ENCODE measurements around the gene SF3B5. TPM values are rescaled to one million over a fixed set of nuclear protein-coding genes. Genes with fewer than 3 reads are reported as not detected.
A peak's percentile ranks its signal among the peaks of the same experiment; 100 is the strongest.

The SF3B5 gene
- total and polyA plus RNA-seq, 3 experiments from 2014 or later = 265 to 390 (median 265) TPM

- peaks cover 12 to 21% (median 14%) of the 10 kb centered on the region in 3 donors for H3K4me1 Mint-ChIP-seq
- Histone ChIP-seq H3K9me3 (ENCODE audit: low read length) (no peaks in the 10 kb centered on the region), H3K27ac (ENCODE audit: low read depth, low read length) (no peak overlapping the region), H3K4me1 (ENCODE audit: insufficient read depth, low read length) (no peaks in the 10 kb centered on the region), H3K27me3 (ENCODE audit: insufficient read depth, low read length, poor library complexity, severe bottlenecking) (no peaks in the 10 kb centered on the region), H3K36me3 (ENCODE audit: insufficient read depth, low read length) (no peaks in the 10 kb centered on the region), H3K4me3 (ENCODE audit: low read length) (no peak overlapping the region)
- no peak overlapping the region for H3K27ac Mint-ChIP-seq
- ChIA-PET POLR2A (no interaction called here), CTCF (no interaction called here)
- no peak for DNase-seq
- no peak overlapping the region for H3K4me3 Mint-ChIP-seq
- H3K36me3 Mint-ChIP-seq = peaks cover 0 to 2% (median 0%) of the 10 kb centered on the region in 3 donors
- no peaks in the 10 kb centered on the region for H3K9me3 Mint-ChIP-seq
- H3K27me3 Mint-ChIP-seq = peaks cover 3 to 5% of the 10 kb centered on the region in 2 donors
Measured at GRCh38 chr6:144069506-144069905, 25.9 kb downstream of the SF3B5 start.

DNA sequence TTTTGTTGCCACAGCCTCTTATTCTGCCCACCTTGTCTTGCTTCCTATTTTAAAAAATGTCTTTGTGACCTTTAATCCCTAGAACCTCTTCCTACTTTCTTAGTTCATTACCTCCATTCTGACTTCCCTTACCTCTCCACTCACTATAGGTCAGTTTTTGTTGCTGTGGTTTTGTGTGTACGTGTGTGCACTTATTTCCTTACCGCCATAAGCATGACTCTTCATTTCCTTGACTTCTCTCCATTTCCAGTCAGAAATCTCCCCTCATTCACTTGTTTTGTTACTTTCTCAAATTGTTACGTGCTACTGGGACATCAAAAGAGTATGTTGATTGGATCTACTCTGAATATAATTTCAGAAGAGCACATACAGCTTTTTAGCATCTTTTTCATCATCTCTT lies 26.6 kb downstream of the SF3B5 start:
- peaks cover 12 to 21% (median 14%) of the 10 kb centered on the region in 3 donors for H3K4me1 Mint-ChIP-seq
- Histone ChIP-seq H3K4me3 (ENCODE audit: low read length) (no peak overlapping the region), H3K36me3 (ENCODE audit: insufficient read depth, low read length) (no peaks in the 10 kb centered on the region), H3K27me3 (ENCODE audit: insufficient read depth, low read length, poor library complexity, severe bottlenecking) (no peaks in the 10 kb centered on the region), H3K27ac (ENCODE audit: low read depth, low read length) (no peak overlapping the region), H3K9me3 (ENCODE audit: low read length) (no peaks in the 10 kb centered on the region), H3K4me1 (ENCODE audit: insufficient read depth, low read length) (no peaks in the 10 kb centered on the region)
- DNase-seq = no peak
- no peaks in the 10 kb centered on the region for H3K9me3 Mint-ChIP-seq
- ChIA-PET CTCF (no interaction called here), POLR2A (no interaction called here)
- H3K4me3 Mint-ChIP-seq = no peak overlapping the region
- peaks cover 1 to 5% of the 10 kb centered on the region in 2 donors for H3K27me3 Mint-ChIP-seq
- peaks cover 0 to 2% (median 0%) of the 10 kb centered on the region in 3 donors for H3K36me3 Mint-ChIP-seq
- no peak overlapping the region for H3K27ac Mint-ChIP-seq

GRCh38 chr6:144066741-144067484 lies 28.5 kb downstream of the SF3B5 start:
- DNase-seq = no peak
- ChIA-PET CTCF (interaction anchor here (1.0 kb wide), 1 partner anchor 52 kb away, joined by 3 read pairs; no protein-coding TSS in a partner anchor), POLR2A (interaction anchor here (0.6 to 1.8 kb wide), 2 partner anchors 12 to 1442 kb away, joined by 3 to 8 read pairs; no protein-coding TSS in a partner anchor)
- Mint-ChIP-seq H3K4me1 (peaks cover 24 to 34% (median 24%) of the 10 kb centered on the region in 3 donors), H3K4me3 (peak overlapping the region in 1 of 7 donors; percentile 2), H3K27me3 (peaks cover 0 to 1% of the 10 kb centered on the region in 2 donors), H3K9me3 (no peaks in the 10 kb centered on the region), H3K36me3 (peaks cover 0 to 6% (median 0%) of the 10 kb centered on the region in 3 donors), H3K27ac (peak overlapping the region in 1 of 8 donors; percentile 52)
- Histone ChIP-seq H3K4me3 (ENCODE audit: low read length) (no peak overlapping the region), H3K27me3 (ENCODE audit: insufficient read depth, low read length, poor library complexity, severe bottlenecking) (no peaks in the 10 kb centered on the region), H3K9me3 (ENCODE audit: low read length) (no peaks in the 10 kb centered on the region), H3K4me1 (ENCODE audit: insufficient read depth, low read length) (peaks cover 11% of the 10 kb centered on the region), H3K27ac (ENCODE audit: low read depth, low read length) (no peak overlapping the region), H3K36me3 (ENCODE audit: insufficient read depth, low read length) (no peaks in the 10 kb centered on the region)

DNA sequence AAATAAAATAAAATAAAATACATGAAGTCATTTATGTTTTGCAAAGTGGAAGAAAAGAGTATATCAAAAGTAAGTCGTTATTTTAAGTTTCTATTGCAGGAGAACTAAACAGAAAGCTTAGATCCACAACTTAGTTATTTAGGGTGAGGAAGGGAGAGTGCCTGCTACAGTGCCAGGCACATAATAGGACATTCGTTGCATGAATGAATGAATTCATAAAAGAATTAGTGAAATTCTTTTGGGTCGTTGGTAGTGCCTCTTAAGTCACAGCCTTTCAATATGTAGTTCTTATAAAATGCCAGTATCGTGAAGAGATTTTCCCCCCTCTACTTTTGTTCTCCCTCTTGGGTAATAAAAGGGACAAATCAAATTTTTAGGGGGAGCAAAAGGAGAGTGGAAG lies 29.1 kb downstream of the SF3B5 start:
- Histone ChIP-seq H3K4me1 (ENCODE audit: insufficient read depth, low read length) (peaks cover 11% of the 10 kb centered on the region), H3K4me3 (ENCODE audit: low read length) (no peak overlapping the region), H3K9me3 (ENCODE audit: low read length) (no peaks in the 10 kb centered on the region), H3K36me3 (ENCODE audit: insufficient read depth, low read length) (no peaks in the 10 kb centered on the region), H3K27me3 (ENCODE audit: insufficient read depth, low read length, poor library complexity, severe bottlenecking) (no peaks in the 10 kb centered on the region), H3K27ac (ENCODE audit: low read depth, low read length) (no peak overlapping the region)
- ChIA-PET CTCF (interaction anchor here (0.9 to 1.2 kb wide), 4 partner anchors 8 to 491 kb away, joined by 3 to 4 read pairs (median 3); no protein-coding TSS in a partner anchor), POLR2A (interaction anchor here (1.8 kb wide), 1 partner anchor 11 kb away, joined by 8 read pairs; no protein-coding TSS in a partner anchor)
- Mint-ChIP-seq H3K9me3 (no peaks in the 10 kb centered on the region), H3K4me3 (peak overlapping the region in 1 of 7 donors; percentile 2), H3K27me3 (no peaks in the 10 kb centered on the region), H3K27ac (no peak overlapping the region), H3K4me1 (peaks cover 24 to 34% (median 26%) of the 10 kb centered on the region in 3 donors), H3K36me3 (peaks cover 0 to 6% (median 0%) of the 10 kb centered on the region in 3 donors)
- DNase-seq = no peak

DNA sequence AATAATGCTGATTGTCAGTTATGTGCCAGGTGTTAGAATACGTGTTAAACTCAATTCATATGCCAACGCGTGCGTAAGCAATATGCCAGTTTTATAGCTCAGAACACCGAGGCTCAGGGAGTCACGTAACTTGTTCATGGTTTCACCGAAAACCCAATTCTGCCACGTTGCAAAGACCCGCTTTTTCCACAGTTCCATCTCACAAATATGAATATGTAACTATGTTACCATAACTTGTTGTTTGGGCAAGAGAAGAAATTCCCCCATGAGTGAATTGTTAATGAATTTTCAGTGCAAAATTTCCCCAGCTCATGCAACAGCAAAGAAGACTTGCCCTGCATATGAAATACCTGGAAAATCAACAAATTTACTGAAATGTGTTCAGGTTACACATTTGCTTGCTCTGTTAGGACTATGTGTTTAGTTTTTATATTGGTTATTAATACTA lies 30.1 kb downstream of the SF3B5 start:
- Histone ChIP-seq H3K4me1 (ENCODE audit: insufficient read depth, low read length) (peaks cover 11% of the 10 kb centered on the region), H3K4me3 (ENCODE audit: low read length) (peak overlapping the region; percentile 88), H3K9me3 (ENCODE audit: low read length) (no peaks in the 10 kb centered on the region), H3K27ac (ENCODE audit: low read depth, low read length) (peak overlapping the region; percentile 82), H3K36me3 (ENCODE audit: insufficient read depth, low read length) (no peaks in the 10 kb centered on the region), H3K27me3 (ENCODE audit: insufficient read depth, low read length, poor library complexity, severe bottlenecking) (no peaks in the 10 kb centered on the region)
- H3K4me1 Mint-ChIP-seq = peaks cover 24 to 34% (median 26%) of the 10 kb centered on the region in 3 donors
- no peaks in the 10 kb centered on the region for H3K9me3 Mint-ChIP-seq
- peak overlapping the region; percentile 84 to 97 (median 87) for H3K4me3 Mint-ChIP-seq
- ChIA-PET POLR2A (interaction anchor here (1.0 to 3.0 kb wide), 3 partner anchors 10 to 222 kb away, joined by 3 to 45 read pairs (median 26); partner anchors contain the start of genes LTV1 and SF3B5), CTCF (interaction anchor here (0.7 to 2.3 kb wide), 6 partner anchors 9 to 149 kb away, joined by 3 to 13 read pairs (median 4); no protein-coding TSS in a partner anchor)
- H3K27ac Mint-ChIP-seq = peak overlapping the region; percentile 82 to 97 (median 92)
- no peaks in the 10 kb centered on the region for H3K27me3 Mint-ChIP-seq
- H3K36me3 Mint-ChIP-seq = peaks cover 0 to 6% (median 0%) of the 10 kb centered on the region in 3 donors
- no peak for DNase-seq

DNA sequence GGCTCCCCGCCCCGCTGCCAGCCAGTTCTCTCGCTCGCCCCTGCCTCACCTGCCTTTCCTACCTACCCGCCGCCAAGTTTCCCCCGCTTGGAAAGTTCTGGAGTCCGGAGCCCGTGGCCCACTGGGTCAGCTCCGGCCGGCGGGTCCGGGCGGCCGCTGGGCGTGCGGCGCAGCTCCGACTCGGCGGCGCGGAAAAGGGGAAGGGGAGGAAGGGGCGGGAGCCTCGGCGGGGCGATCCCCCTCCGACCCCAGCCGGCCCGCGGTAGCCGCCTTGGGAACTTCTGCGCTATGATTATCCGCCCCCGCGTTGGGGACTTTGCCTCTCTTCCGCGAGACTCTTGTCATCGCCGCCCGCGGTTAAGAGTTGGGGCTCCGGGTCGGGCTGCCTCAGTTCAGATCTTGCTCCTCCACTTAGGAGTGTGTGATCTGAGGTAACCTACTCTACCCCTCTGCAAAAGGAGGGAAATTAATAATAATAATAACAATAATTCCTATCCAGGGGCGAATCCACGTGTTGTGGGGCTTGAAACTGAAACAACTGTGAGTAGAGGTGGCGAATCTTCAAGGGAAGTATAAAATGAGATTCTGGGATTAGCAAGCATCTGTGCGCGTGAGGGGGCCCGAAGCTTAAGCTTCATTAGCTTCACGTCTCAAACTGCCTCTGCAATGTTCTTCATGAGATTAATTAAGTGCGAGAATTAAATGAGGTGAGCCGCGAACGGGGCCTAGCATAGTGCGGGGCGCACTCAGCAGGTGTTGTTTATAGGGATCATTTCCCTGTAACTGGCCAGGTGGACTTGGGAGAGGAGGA lies 30.8 kb downstream of the SF3B5 start:
- POLR2A ChIA-PET = interaction anchor here (0.6 to 3.0 kb wide), 10 partner anchors 10 to 1670 kb away, joined by 3 to 45 read pairs (median 3); partner anchors contain the start of genes EPM2A, LTV1, PLAGL1 and SF3B5

DNA sequence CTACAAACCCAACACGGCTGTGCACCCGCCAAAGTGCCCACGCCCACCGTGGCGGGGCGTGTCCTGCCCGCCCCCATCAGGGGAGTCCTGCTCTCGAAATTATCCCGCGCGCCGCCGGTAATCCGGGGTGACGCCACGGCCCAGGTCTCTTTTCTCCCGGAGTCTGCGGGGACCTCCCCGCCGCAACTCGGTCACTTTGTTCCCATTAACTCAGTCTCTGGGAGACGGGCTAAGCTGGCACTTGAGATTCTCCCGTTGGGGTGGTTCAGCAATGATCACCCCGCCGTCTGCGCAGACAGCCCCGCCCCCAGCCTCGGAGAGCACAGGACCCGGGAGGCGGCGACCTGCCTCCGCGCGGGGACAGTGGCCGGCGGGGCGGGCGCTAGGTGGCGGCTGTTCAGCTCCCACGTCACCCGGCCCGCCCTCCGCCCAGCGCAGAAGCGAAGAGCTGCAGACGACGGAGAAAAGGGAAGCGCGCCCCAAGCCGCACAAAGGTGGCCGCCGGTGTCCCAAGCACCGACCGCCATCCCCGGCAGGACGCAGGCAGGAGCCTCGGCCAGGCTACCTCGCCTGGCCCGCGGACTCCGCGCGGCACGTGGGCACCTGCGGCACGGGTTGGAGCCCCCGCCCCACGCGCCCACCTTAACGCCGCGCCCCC lies 31.5 kb downstream of the SF3B5 start:
- DNase-seq = peak; percentile 88 to 94 (median 90)
- Histone ChIP-seq H3K27me3 (ENCODE audit: insufficient read depth, low read length, poor library complexity, severe bottlenecking) (no peaks in the 10 kb centered on the region), H3K36me3 (ENCODE audit: insufficient read depth, low read length) (no peaks in the 10 kb centered on the region), H3K27ac (ENCODE audit: low read depth, low read length) (peak overlapping the region; percentile 82), H3K9me3 (ENCODE audit: low read length) (no peaks in the 10 kb centered on the region), H3K4me1 (ENCODE audit: insufficient read depth, low read length) (peaks cover 11% of the 10 kb centered on the region), H3K4me3 (ENCODE audit: low read length) (peak overlapping the region; percentile 88)
- Mint-ChIP-seq H3K27ac (peak overlapping the region; percentile 82 to 99 (median 95)), H3K27me3 (no peaks in the 10 kb centered on the region), H3K4me3 (peak overlapping the region; percentile 84 to 97 (median 90)), H3K9me3 (no peaks in the 10 kb centered on the region), H3K4me1 (peaks cover 24 to 34% (median 26%) of the 10 kb centered on the region in 3 donors), H3K36me3 (peaks cover 0 to 6% (median 0%) of the 10 kb centered on the region in 3 donors)
- POLR2A ChIA-PET = interaction anchor here (0.6 to 3.0 kb wide), 11 partner anchors 9 to 1671 kb away, joined by 3 to 45 read pairs (median 3); partner anchors contain the start of genes EPM2A, LTV1, PLAGL1 and SF3B5
- CTCF ChIA-PET = interaction anchor here (0.8 to 2.3 kb wide), 12 partner anchors 9 to 151 kb away, joined by 3 to 15 read pairs (median 4); partner anchors contain the start of gene SF3B5

More for the DNA sequence above, 30.8 kb downstream of the SF3B5 start:
- CTCF ChIA-PET = interaction anchor here (0.7 to 2.3 kb wide), 14 partner anchors 8 to 150 kb away, joined by 3 to 15 read pairs (median 4); partner anchors contain the start of gene SF3B5
- H3K27me3 ChIP-seq (ENCODE audit: insufficient read depth, low read length, poor library complexity, severe bottlenecking) = no peaks in the 10 kb centered on the region
- Mint-ChIP-seq H3K36me3 (peaks cover 0 to 6% (median 0%) of the 10 kb centered on the region in 3 donors), H3K9me3 (no peaks in the 10 kb centered on the region), H3K27ac (peak overlapping the region; percentile 82 to 97 (median 93)), H3K4me1 (peaks cover 24 to 34% (median 26%) of the 10 kb centered on the region in 3 donors), H3K27me3 (no peaks in the 10 kb centered on the region), H3K4me3 (peak overlapping the region; percentile 84 to 97 (median 88))
- no peaks in the 10 kb centered on the region for H3K36me3 ChIP-seq (ENCODE audit: insufficient read depth, low read length)
- no peaks in the 10 kb centered on the region for H3K9me3 ChIP-seq (ENCODE audit: low read length)
- DNase-seq = peak; percentile 32 to 70 (median 40)
- peak overlapping the region; percentile 88 for H3K4me3 ChIP-seq (ENCODE audit: low read length)
- H3K4me1 ChIP-seq (ENCODE audit: insufficient read depth, low read length) = peaks cover 11% of the 10 kb centered on the region
- H3K27ac ChIP-seq (ENCODE audit: low read depth, low read length) = peak overlapping the region; percentile 82

All from CD8-positive, alpha-beta memory T cell (primary cell).